Spleen (tissue), 7 donors: ENCODE results near the gene DOCK1.

Experiments used
- CTCF ChIP-seq, 11 experiments: fragments of 200-600 bp in 7 of 11; fragments of 450-650 bp in 4 of 11; sonication (generic) in 4 of 11; IDR thresholded peaks in 8 of 11; conservative IDR thresholded peaks in 3 of 11; 1 replicate in 7 of 11; 2 replicates in 4 of 11; pipeline versions ENCODE4 v1.4.0 to v1.8.0; 2016 to 2021; ENCODE audit warnings: antibody characterized with exemption in 11 of 11, inconsistent platforms in 4 of 11, mild to moderate bottlenecking in 1 of 11
- POLR2A ChIP-seq, 3 donors: fragments of 450-650 bp; IDR thresholded peaks; one replicate each; pipeline ENCODE4 v1.5.1; 2017; ENCODE audit warnings: antibody characterized with exemption in 3 of 3, mild to moderate bottlenecking in 1 of 3
- POLR2AphosphoS5 ChIP-seq, 3 donors: sonication (generic); formaldehyde crosslinking; IDR thresholded peaks; one replicate each; pipeline ENCODE4 v1.5.1; 2017; ENCODE audit warnings: antibody characterized with exemption in 3 of 3
- donor health status: DM: no; HTN: no; CAD: no; lungs with moderate emphysema.
- donor health status: DM: no; HTN: no; CAD: no.
- donor health status: DM: no; HTN: no; CAD: no.

GRCh38 chr10:126953886-126954285 is 48.7 kb downstream of the DOCK1 start:
- no peak for TF ChIP-seq CTCF (IDR thresholded peaks at IDR 0.05 in 8 of 11, conservative IDR thresholded peaks at IDR 0.05 in 3 of 11)
- TF ChIP-seq POLR2A (IDR thresholded peaks at IDR 0.05): no peak
- no peak for TF ChIP-seq POLR2AphosphoS5 (IDR thresholded peaks at IDR 0.05)
